ENCODE measurements around the gene MMUT. TPM values are rescaled to one million over a fixed set of nuclear protein-coding genes. Genes with fewer than 3 reads are reported as not detected.
"Not testable (repeated sequence)": the region's sequence is repeated elsewhere in the genome, so short reads cannot be mapped to it uniquely, and the experiment has no call there.

MMUT gene
- 29.6 TPM for total RNA-seq

GRCh38 chr6:49462927-49463611, at the start of gene MMUT, which contains the start of gene CENPQ:
TSS of gene MMUT (minus strand) at chr6:49463253. CDS start at chr6:49459466, 3,787 bp downstream.
TSS of gene CENPQ (plus strand) at chr6:49463370. CDS start at chr6:49470177, 6,807 bp downstream.
- peak; percentile 92 for DNase-seq

GRCh38 chr6:49509342-49509741, 46.3 kb upstream of the MMUT start:
- no peak for DNase-seq

GRCh38 chr6:49506569-49507111, 43.6 kb upstream of the MMUT start:
- no peak for DNase-seq

GRCh38 chr6:49504666-49505065, 41.6 kb upstream of the MMUT start:
- no peak for DNase-seq

- no peak for DNase-seq
Observed at GRCh38 chr6:49499623-49500022, 36.6 kb upstream of the MMUT start, which contains the start of gene GLYATL3. TSS of gene GLYATL3 (plus strand) at chr6:49499923. CDS start at chr6:49511991, 12,068 bp downstream.

GRCh38 chr6:49499126-49499525, 36.1 kb upstream of the MMUT start:
- no peak for DNase-seq

- no peak for DNase-seq
Observed at GRCh38 chr6:49497304-49497703, 34.3 kb upstream of the MMUT start.

- DNase-seq = no peak
Observed at GRCh38 chr6:49490633-49491032, 27.6 kb upstream of the MMUT start.

- not testable (repeated sequence) for DNase-seq
Observed at GRCh38 chr6:49483380-49483779, 20.3 kb upstream of the MMUT start.

GRCh38 chr6:49481846-49482245, 18.8 kb upstream of the MMUT start:
- not testable (repeated sequence) for DNase-seq

- no peak for DNase-seq
Observed at GRCh38 chr6:49479308-49479970, 16.4 kb upstream of the MMUT start.

- DNase-seq = not testable (repeated sequence)
Observed at GRCh38 chr6:49476564-49476963, 13.5 kb upstream of the MMUT start.

- no peak for DNase-seq
Observed at GRCh38 chr6:49468042-49468441, 5.0 kb upstream of the MMUT start.

- no peak for DNase-seq
Observed at GRCh38 chr6:49464691-49465090, 1.6 kb upstream of the MMUT start.

GRCh38 chr6:49463612-49463967, 537 bp upstream of the MMUT start:
- no peak for DNase-seq

- no peak for DNase-seq
Observed at GRCh38 chr6:49462599-49462926, 490 bp downstream of the MMUT start.

- no peak for DNase-seq
Observed at GRCh38 chr6:49462071-49462470, 982 bp downstream of the MMUT start.

- DNase-seq = no peak
Observed at GRCh38 chr6:49457771-49458170, 5.3 kb downstream of the MMUT start.

- DNase-seq = no peak
Observed at GRCh38 chr6:49454787-49455709, 8.0 kb downstream of the MMUT start.

GRCh38 chr6:49453221-49453620, 9.8 kb downstream of the MMUT start:
- DNase-seq = no peak

GRCh38 chr6:49430866-49431265, 32.2 kb downstream of the MMUT start:
- no peak for DNase-seq

- no peak for DNase-seq
Observed at GRCh38 chr6:49430187-49430586, 32.9 kb downstream of the MMUT start.

GRCh38 chr6:49423817-49424216, 39.2 kb downstream of the MMUT start:
- DNase-seq = no peak
